ENCODE results near the gene DUS3L. TPM values are rescaled to one million over a fixed set of nuclear protein-coding genes. Genes with fewer than 3 reads are reported as not detected.

The DUS3L gene
- total RNA-seq, 1 experiment from 2014 or later, result 39.3 TPM

DNA sequence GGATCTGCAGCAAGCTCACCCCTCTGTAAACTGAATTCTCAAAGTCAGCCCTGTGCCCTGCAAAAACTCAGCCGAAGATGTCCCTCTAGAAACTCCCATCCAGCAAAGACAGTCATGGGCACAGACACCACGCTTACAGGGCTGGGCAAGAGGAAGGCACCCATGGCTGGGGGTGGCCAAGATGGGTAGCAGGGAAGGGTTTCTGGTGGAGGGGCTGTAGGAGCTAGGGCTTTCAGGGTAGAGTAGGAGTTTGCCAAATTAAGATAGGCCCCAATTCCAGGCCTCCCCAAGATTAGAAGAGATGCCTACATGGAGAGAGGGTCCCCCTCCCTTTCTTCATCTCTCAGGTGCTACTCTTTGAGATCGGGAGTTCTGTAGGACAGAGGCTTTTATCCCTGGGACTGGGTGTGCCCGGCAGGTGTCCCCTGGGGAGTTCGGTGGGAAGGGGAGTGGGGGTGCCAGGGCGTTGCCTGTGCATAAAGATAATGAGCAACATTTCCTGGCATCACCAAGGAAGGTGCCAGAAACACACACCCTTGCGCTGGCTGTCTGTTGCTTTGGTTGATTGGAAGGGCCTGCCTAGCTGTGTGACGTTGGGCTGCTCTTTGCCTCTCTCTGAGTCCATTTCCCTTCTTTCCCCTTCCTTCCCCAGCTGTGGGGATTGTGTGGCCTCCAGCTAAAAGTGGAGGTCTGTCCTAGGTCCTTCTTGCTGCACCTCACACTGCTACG lies 23.3 kb upstream of the DUS3L start (continued):
- TF ChIP-seq CBFB (CRISPR knock-in tag; IDR thresholded peaks at IDR 0.05; ENCODE audit: low read depth), result no peak

DNA sequence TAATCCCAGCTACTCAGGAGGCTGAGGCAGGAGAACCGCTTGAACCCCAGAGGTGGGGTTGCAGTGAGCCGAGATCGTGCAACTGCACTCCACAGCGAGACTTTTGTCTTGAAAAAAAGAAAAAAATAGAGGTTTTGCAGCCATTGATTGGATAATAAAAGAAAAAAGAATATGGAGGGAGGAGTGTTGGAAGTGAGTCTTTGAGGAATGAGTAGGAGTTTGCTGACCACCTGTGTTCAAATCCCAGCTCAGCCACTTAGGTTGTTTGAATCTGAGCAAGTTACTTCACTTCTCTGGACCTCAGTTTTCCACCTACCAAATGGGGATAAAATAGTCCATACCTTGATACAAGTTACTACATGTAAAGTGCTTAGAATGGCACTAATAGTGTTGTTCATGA lies 20.2 kb upstream of the DUS3L start:
- ChIA-PET CTCF (interaction anchor here (1.5 kb wide), 1 partner anchor 17 kb away, joined by 4 read pairs; no protein-coding TSS in a partner anchor), POLR2A (no interaction called here)
- ATAC-seq (no peak), DNase-seq (ENCODE audit: low spot score) (no peak)
- Mint-ChIP-seq H3K4me3 (no peak overlapping the region), H3K27me3 (ENCODE audit: low read depth) (peaks cover under 1% of the 10 kb centered on the region; the same call in 1 of the 2 replicates), H3K9me3 (no peaks in the 10 kb centered on the region), H3K36me3 (no peaks in the 10 kb centered on the region), H3K27ac (no peak overlapping the region), H3K4me1 (no peaks in the 10 kb centered on the region)
- no peak for TF ChIP-seq ZNF263 (CRISPR knock-in tag; IDR thresholded peaks at IDR 0.05; ENCODE audit: low read depth)
- TF ChIP-seq ZNF423 (CRISPR knock-in tag; IDR thresholded peaks at IDR 0.05), result no peak
- TF ChIP-seq JUN (CRISPR knock-in tag; IDR thresholded peaks at IDR 0.05), result no peak
- TF ChIP-seq, protein P1, sequence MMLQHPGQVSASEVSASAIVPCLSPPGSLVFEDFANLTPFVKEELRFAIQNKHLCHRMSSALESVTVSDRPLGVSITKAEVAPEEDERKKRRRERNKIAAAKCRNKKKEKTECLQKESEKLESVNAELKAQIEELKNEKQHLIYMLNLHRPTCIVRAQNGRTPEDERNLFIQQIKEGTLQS (CRISPR knock-in tag; conservative IDR thresholded peaks at IDR 0.05), result no peak
- no peak for TF ChIP-seq NR1H2 (CRISPR knock-in tag; IDR thresholded peaks at IDR 0.05)

- ChIA-PET POLR2A (no interaction called here), CTCF (interaction anchor here (4.1 kb wide), 1 partner anchor 19 kb away, joined by 19 read pairs; no protein-coding TSS in a partner anchor)
- Mint-ChIP-seq H3K4me1 (peaks cover 3% of the 10 kb centered on the region; the same call in 1 of the 2 replicates), H3K27me3 (ENCODE audit: low read depth) (peaks cover 9% of the 10 kb centered on the region), H3K27ac (no peak overlapping the region), H3K36me3 (no peaks in the 10 kb centered on the region), H3K4me3 (no peak overlapping the region), H3K9me3 (no peaks in the 10 kb centered on the region)
- no peak for DNase-seq (ENCODE audit: low spot score)
- no peak for ATAC-seq
- TF ChIP-seq EMX1 (CRISPR knock-in tag; IDR thresholded peaks at IDR 0.05) (no peak), E2F4 (CRISPR knock-in tag; IDR thresholded peaks at IDR 0.05; ENCODE audit: borderline replicate concordance, low read depth) (no peak), ZNF138 (CRISPR knock-in tag; conservative IDR thresholded peaks at IDR 0.05) (no peak), RORB (CRISPR knock-in tag; IDR thresholded peaks at IDR 0.05) (no peak), SMAD3 (CRISPR knock-in tag; IDR thresholded peaks at IDR 0.05; ENCODE audit: borderline replicate concordance) (no peak), CBFB (CRISPR knock-in tag; IDR thresholded peaks at IDR 0.05; ENCODE audit: low read depth) (no peak), AFF4 (CRISPR knock-in tag; IDR thresholded peaks at IDR 0.05; ENCODE audit: borderline replicate concordance) (no peak), GRHL2 (CRISPR knock-in tag; IDR thresholded peaks at IDR 0.05; ENCODE audit: insufficient replicate concordance, severe bottlenecking) (no peak), ELF4 (CRISPR knock-in tag; IDR thresholded peaks at IDR 0.05; ENCODE audit: low read depth) (no peak), NFE2L1 (CRISPR knock-in tag; IDR thresholded peaks at IDR 0.05) (no peak), ZBTB43 (CRISPR knock-in tag; IDR thresholded peaks at IDR 0.05) (no peak), ETV6 (CRISPR knock-in tag; IDR thresholded peaks at IDR 0.05) (no peak), TEAD4 (CRISPR knock-in tag; IDR thresholded peaks at IDR 0.05) (no peak)
- TF ChIP-seq, protein P2, sequence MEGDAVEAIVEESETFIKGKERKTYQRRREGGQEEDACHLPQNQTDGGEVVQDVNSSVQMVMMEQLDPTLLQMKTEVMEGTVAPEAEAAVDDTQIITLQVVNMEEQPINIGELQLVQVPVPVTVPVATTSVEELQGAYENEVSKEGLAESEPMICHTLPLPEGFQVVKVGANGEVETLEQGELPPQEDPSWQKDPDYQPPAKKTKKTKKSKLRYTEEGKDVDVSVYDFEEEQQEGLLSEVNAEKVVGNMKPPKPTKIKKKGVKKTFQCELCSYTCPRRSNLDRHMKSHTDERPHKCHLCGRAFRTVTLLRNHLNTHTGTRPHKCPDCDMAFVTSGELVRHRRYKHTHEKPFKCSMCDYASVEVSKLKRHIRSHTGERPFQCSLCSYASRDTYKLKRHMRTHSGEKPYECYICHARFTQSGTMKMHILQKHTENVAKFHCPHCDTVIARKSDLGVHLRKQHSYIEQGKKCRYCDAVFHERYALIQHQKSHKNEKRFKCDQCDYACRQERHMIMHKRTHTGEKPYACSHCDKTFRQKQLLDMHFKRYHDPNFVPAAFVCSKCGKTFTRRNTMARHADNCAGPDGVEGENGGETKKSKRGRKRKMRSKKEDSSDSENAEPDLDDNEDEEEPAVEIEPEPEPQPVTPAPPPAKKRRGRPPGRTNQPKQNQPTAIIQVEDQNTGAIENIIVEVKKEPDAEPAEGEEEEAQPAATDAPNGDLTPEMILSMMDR (IDR thresholded peaks at IDR 0.05), result no peak
- TF ChIP-seq, protein P3, sequence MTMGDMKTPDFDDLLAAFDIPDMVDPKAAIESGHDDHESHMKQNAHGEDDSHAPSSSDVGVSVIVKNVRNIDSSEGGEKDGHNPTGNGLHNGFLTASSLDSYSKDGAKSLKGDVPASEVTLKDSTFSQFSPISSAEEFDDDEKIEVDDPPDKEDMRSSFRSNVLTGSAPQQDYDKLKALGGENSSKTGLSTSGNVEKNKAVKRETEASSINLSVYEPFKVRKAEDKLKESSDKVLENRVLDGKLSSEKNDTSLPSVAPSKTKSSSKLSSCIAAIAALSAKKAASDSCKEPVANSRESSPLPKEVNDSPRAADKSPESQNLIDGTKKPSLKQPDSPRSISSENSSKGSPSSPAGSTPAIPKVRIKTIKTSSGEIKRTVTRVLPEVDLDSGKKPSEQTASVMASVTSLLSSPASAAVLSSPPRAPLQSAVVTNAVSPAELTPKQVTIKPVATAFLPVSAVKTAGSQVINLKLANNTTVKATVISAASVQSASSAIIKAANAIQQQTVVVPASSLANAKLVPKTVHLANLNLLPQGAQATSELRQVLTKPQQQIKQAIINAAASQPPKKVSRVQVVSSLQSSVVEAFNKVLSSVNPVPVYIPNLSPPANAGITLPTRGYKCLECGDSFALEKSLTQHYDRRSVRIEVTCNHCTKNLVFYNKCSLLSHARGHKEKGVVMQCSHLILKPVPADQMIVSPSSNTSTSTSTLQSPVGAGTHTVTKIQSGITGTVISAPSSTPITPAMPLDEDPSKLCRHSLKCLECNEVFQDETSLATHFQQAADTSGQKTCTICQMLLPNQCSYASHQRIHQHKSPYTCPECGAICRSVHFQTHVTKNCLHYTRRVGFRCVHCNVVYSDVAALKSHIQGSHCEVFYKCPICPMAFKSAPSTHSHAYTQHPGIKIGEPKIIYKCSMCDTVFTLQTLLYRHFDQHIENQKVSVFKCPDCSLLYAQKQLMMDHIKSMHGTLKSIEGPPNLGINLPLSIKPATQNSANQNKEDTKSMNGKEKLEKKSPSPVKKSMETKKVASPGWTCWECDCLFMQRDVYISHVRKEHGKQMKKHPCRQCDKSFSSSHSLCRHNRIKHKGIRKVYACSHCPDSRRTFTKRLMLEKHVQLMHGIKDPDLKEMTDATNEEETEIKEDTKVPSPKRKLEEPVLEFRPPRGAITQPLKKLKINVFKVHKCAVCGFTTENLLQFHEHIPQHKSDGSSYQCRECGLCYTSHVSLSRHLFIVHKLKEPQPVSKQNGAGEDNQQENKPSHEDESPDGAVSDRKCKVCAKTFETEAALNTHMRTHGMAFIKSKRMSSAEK (CRISPR knock-in tag; IDR thresholded peaks at IDR 0.05; ENCODE audit: borderline replicate concordance), result no peak
These were observed 18.5 kb upstream of the DUS3L start for GRCh38 chr19:5809469-5809868.

Measured in WTC11 (cell line).